Stimulated activated CD8-positive, alpha-beta memory T cell treated with anti-CD3 and anti-CD28 coated beads, Interleukin-4, amount 100 ng/mL, for 1 hour (primary cell): Measurements from ENCODE around the gene RNLS.

ENCODE experiments used
- DNase-seq, 2 donors: peaks; one replicate each; pipeline ENCODE4 v3.0.0-alpha.2; 2020; ENCODE audit warnings: low read depth in 2 of 2, low spot score in 1 of 2

The RNLS gene

DNA sequence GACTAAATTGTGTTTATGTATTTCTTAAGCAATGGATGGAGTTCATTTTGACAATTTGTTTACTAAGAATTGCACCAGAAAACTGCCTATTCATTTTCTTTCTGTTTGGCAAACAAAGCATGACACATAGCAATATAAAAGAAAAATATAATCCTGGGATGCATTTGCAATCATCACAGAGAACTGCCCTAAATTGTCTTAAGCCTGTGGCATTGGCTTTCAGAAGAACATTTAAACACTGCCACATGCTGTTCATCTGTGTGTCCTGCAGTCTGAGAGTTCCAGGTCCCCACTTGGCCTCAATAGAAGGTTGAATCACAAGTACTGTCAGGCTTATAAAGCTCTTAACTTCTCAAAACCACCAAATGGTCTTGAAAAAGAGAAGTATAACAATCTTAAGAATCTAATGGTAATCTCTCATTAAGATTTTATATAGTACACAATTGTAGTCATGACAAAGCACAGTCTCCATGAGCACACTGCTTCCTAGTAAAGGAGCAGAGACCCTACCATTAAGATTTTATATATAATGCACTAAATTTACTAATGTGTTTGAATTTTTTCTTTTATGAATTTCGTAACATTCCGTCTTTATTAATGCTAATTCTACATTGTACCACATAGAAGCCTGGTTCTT, 29.9 kb downstream of the RNLS start:
- no peak for DNase-seq

DNA sequence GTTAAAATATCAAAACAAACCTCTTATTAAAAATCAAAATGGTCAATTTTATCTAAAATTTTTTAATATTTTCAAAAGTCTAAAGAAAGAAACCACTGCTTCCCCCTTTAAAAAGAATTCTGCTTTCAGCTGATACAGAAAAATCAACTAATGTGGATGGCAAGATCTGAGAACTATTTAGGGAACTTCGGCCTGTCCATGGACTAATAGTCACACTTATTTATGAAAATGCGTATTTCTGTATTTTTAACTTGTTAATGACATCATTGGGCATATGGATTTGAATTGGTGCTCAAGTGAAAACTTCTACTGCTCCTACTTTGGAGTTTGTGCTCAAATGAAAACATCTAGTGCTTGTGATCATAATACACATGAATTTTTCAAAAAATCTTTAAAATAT, 31.9 kb downstream of the RNLS start:
- DNase-seq: no peak

DNA sequence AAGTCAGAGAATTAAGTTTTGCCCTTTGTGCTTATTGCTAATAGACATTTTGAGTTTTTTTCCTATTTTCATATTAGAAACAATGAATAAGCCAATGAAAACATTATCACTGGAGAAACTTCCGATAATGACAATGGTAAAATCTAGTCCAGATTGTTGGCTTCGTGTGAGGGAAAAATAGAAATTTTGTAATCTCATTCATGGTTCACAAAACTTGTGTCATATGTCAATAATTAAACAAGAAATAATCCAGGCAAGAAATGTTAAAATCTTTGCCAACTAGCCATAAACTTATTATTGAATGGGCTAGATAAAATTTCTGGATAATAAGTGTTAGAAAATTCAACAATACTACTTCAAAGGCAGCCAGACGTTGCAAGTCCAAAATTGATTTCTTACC, 36.6 kb downstream of the RNLS start:
- no peak for DNase-seq

DNA sequence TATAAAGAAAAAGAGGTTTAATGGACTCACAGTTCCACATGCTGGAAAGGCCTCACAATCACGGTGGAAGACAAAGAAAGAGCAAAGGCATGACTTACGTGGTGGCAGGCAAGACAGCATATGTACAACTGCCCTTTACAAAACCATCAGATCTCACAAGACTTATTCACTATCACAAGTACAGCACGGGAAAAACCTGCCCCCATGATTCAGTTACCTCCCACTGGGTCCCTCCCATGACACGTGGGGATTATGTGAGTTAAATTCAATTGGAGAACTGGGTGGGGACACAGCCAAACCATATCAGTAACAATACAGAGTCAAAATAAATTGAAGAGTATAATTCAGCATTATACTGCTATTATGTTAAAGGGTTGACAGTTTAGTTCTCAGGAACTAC, 37.8 kb downstream of the RNLS start:
- DNase-seq: no peak

DNA sequence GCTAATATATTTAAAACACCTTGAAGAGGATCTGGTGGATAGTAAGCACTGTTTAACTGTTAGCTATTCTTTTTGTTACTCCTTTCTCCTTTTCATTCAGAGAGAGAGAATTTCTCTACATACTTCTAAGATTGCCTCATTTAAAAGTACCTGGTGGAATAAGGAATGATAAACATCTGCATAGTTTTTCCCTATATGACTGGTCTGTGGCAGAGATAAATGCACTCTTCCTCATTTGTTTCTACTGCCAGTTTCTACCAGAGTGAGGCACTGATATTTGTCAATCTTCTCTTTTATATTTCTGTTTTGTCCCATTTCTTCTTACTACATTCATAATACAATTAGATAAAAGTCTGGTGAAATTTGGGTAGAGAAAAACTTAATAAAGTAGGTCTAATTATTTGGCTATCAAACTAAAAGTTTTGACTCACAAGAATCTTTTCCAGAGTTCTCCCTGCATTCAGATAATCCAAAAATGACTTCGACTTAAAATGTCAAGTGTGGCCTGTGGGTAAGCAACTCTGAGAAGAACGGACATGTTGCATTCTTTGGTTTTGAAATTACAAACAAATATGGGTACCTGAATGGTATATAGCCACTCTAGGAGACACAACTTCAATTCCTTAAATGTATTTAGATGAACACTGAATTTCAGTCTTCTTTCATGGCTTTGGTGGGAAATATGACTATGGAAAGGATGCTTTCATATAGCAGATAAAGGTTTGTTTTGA, 38.8 kb downstream of the RNLS start:
- no peak for DNase-seq

DNA sequence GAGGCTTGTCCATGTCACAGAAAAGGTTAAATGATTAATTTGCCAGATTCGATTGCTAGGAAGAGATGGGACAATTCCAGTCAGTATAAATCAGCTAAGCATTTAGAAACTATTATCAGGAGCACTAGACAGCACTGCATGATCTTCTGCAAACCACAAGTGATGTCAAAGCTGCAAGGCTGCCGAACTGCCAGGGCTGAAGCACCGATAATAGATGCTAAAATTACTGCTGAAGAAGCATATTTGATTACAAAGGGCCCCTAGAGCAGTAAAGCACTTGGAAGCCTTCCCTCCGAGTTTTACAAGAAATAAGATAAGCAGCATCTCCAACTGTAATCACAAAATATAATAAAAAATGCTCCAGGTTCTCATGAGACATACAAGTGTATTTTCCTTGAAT, 40.6 kb downstream of the RNLS start:
- DNase-seq: no peak

DNA sequence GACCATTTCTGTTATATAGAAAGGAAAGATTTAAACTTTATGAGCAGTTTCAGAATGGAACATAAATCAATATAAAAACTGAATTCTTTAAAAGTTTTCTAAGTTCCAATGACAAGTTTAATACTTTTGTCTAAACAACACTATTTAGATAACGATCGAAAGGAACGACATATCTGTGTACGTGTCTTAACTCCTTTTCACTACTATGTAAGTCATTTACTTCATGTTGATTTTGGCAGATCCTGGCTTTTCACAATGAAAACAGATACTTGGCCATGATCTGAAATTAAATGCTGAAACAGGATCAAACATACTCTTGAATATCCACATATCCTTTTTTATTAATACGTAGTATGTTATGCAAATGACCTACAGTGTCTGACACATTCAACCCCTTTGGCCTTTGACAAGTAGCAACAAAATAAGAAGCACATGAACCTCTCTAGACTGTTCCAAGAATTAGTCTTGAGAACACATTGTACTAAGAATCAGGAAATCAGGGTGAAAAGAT, 41.9 kb downstream of the RNLS start:
- DNase-seq: no peak

DNA sequence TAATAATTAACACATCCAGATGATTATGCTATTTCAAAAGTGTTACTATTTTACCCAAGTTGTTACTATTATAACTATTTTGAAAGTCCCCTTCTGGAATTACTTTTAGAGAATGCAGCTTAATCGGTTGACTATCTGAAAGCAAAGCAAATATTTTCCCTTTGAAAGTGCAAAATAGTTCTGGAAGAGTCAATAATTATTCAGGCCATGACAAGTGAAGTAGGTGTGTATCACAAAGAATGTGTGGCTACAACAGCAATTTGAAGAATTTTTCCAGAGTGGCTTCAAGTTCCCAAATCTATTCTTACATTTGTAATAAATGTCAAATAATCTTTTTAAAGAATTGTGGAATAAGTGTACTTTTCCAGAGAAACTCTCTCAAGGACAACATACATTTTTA, 42.8 kb downstream of the RNLS start:
- DNase-seq: no peak

DNA sequence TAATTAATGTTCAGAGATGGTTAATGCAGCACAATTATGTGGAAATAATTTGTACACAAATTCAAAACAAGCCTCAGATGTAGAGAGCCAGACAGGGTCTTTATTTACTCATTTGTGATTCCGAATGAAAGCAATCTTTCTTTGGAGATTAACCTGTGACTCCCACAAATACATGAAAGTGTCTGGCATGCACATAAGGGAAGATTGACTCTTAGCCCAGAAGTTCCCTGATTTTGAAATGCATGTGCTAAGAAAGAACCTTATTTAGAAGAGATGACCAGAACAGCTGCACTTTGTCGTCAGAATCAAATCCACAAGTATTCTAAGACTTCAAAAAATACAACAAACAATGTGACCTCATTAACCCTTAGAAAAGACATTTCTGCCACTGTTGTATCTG, 45.1 kb downstream of the RNLS start:
- no peak for DNase-seq

DNA sequence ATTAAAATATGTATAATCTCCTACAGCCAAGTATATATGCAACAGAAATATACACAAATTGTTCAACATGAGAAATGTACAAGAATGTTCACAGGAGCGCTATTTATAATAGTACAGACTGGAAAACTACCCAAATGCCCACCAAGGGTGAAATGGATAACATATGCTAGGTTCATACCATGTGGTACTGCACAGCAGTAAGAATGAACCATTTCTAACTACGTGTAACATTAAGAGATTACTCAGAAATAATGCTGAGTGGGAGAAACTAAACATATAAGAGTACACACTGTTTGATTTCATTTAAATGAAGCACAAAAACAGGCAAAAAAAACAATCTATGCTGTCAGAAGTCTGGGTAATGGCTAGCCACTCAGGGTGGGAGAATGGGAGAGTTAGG, 45.8 kb downstream of the RNLS start:
- no peak for DNase-seq

DNA sequence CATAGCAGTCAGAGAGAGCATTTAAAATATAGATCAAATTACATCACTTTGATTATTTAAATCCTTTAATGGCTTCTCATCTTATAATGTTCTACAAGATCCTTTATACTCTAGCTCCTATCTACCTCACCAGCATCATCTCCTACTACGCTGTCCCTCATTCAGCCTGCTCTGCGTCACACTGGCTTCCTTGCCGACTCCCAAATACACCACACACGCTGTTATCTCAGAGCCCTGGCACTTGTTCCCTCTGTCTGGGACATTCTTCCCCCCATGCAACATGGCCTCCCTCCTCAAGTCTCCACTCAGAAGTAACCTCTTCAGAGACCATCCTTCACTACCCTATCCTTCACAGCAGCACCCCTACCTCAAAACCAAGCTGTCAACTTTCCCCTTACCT, 46.7 kb downstream of the RNLS start:
- DNase-seq: no peak

DNA sequence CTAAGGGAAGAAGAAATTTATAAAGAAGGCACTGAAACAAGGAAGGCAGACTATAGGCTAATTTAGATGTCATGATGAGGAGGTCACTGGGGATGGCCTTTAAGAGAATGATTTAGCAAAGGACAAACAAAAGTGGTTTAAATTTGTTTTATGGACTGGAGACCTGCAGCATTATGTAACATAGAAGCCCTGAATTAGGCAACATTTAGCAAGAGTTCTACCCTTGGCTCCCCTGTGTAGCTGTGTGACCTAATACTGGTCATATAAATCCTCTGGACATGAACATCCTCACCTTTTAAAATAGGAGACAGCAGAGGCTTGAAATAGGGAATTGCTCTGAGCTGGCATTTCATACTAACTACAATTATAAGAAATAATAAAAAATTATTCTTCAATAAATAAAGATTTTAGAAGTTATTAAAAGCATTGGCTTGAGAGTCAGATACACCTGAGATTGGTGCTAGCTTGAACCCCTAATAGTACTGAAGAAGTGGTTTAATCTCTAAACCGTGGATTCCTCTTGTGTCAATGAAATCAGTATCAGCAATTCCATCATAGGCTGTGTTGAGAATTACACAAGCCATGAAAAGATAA, 48.9 kb downstream of the RNLS start:
- no peak for DNase-seq

DNA sequence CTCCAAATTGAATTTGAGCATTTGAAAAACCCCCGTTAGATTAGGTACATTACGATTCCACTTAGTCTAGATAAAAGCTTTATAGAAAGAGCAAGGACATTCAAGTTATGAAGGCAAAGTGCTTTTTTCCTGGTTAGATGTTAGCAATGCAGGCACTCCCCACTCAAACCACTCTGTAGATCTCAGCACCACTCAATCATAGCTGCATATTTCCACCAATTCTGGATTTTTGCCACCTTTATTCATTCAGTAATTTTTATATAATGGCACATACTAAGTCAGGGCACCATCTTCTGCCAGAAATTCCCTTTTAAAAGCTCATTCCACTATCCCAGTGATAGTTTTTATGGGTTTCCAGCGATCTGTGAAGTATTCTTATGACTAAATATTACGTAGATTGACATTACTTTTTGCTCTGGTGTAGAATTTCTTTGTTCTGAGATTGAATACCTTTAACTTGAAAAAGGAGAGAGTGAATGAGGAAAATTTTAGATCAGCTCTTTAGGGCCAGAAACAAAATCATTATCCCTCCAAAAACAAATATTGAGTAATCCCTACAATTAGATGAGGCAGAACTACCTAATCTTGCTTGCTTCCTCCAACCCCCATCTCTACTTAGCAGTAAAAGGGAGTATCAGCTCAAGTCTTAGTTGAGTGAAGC, 51.6 kb downstream of the RNLS start:
- DNase-seq: no peak

DNA sequence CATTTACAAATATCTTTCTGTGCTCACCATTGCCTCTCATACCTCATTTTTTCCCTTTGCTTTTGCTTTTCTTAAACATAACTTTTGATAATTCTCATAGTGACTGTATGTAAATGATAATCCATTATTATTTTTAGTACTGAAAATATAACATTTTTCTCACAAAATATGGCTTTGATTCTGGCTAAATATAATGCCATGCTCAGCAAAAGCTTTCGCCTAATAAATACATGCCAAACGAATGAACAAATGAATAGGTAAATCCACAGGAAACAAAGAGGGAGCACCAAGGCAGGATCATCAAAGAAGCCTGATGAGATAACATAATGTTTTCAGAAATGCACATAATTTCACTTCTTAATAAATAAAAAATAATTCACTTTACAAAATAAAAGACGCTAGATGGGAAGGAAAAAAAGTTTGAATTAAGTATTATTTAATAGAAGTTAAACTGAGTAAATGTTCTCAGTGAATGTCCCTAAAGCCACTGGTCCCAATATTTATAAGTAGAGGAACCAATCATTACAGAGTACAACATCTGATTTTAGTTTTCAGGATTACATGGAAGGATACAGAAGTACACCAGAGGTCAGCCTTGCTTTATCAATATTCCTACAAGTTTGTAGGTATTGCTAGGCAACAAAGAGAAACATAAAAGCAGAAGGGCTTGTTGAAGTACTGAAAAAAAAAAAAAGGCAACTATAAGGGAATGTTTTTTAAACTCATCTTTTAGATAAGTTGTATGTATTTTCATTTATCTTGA, 52.3 kb downstream of the RNLS start:
- no peak for DNase-seq

DNA sequence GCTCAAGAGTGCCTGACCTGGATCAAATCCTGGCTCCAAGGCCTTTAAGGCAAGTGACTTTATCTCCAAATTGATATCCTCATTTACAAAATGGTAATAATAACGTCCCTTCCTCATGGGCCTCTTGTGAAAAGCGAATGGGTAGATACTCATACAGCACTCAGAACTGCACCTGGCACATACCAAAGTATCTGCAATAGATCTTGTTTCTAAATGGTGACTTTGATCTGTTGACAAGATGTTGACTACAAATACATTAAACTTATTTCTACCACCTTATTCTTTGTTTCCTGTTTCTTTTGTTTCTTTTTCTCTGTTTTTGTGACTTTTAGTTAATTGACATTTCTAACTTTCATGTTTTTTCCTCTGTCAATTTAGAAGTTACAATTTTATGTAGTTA, 53.0 kb downstream of the RNLS start:
- no peak for DNase-seq

DNA sequence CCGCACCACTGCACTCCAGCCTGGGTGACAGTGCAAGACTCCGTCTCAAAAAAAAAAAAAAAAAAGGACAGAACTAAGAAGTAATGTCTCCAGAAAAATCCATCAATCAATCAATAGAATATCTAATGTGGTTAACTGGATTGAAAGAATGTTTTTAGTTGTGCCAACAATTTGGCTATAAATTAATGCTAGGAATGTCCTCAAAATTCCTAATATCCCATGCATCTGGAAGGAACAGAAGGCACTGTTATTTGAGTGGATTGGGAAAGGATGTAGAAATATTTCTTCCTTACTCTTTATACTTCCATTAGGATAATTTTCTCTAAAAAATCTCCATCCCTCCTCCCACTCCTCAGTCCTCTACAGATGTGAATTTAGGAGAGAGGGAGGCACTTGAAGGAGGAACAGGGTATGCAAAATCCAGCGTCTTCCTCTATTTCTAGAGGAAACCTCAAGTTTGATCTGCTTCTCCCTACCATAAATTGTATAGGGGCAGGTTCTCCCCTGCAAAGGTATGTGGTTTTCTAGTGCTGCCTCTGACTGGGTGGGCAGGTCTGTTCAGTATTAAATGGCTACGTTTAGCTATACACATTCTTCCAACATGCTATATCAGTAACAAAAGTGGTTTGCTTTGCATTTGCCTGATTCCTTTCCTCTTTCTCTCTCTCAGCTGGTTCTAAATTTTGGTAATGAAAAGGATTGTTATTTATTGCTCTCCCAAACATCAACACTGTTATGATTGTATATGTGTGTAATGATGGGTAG, 54.1 kb downstream of the RNLS start:
- no peak for DNase-seq

DNA sequence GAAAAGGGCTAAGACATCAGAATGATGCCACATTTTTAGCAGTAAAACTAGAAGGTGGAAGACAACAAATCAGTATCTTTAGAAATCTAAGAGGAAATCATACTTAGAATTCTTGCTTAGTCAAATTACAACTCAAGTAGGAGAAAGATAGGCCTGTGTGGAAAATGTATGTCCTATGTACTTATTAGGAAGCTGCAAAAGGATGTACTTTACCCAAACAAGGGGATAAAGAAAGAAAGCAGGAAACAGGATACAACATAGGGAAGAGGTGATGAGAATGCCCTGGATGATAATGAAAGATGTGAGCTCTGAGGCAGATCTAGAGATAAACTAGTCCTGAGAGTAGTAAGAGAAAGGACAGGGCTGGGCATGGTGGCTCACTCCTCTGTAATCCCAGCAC, 54.9 kb downstream of the RNLS start:
- DNase-seq: no peak

DNA sequence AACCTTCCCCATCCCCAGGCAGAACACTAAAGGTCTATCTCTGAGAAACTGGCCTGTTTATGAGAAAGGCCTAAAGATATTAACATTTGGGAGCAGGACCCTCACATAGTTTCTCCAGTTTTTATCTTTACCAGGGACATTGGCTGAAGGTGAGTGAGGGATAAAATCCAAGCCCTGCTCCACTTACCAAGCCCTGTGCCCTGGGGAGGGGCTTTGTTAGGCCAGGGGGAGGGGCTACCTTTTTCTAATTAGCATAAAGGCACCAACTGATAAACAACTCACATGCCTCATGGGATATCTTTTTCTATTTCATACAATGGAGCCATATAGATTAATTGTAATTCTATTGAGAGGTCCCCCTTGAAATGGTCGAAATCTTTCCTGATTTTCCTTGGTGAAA, 55.9 kb downstream of the RNLS start:
- DNase-seq: no peak

DNA sequence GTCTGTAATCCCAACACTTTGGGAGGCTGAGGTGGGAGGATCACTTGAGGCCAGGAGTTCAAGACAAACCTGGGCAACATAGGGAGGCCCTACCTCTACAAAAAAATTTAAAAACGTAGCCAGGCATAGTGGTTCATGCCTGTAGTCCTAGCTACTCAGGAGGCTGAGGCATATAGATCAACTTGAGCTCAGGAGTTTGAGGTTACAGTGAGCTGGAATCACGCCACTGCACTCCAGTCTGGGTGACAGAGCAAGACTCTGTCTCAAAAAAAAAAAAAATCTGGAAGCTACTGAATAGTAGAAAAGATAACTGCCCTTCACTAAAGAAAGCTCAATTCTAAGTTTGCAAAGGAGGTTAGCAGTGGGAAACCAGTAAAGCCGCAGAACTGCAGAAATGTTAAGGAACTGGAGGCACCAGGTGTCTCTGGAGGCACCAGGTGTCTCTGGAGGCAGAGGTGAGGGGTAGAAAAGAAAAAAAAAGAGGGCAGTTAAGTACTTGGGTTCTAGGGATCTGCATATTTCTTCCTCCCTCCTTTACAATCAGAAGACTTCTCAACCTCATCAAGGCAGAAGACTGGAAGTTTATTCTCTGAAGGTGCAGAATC, 56.5 kb downstream of the RNLS start:
- DNase-seq: no peak

DNA sequence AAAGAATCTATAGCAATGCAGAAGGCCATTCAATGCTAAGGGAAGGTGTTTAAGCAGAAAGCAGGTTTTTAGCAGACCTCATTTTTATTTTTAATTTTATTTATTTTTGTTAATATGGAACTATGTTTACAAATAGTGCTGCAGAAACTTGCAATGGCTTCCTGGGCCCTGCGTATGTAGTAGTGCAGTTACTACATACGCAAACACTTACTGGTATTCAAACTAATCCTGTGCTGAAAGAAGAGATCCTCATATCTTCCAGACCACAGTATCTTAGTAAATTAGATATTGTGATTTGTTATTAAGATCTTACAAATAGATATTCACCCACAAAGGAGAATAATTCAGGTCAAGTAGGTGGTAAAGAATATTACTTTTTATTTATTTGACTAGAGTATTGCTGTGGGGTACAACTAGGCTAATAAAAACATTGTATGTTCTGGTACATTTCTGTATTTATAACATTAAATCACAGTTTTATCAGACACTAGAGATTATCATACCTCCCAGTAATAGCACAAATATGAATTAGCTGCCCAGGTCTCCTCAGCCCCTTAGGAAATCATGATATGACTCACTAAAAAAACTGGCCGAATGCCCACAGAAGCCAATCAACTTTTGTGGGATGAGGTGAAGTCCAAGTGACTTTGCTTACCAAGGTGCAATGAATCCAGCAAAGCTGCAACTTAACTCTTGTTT, 57.6 kb downstream of the RNLS start:
- no peak for DNase-seq
